Prostate gland (tissue), 2 donors: ENCODE measurements around the gene ARHGAP26.

Experiments
- CTCF ChIP-seq, 4 experiments: fragments of 200-600 bp in 2 of 4; fragments of 450-650 bp in 2 of 4; sonication (generic) in 2 of 4; IDR thresholded peaks; 1 replicate in 3 of 4; 2 replicates in 1 of 4; pipeline ENCODE4 v1.5.1; 2016 to 2019; ENCODE audit warnings: antibody characterized with exemption in 4 of 4, mild to moderate bottlenecking in 2 of 4, moderate library complexity in 2 of 4
- POLR2A ChIP-seq: fragments of 450-650 bp; IDR thresholded peaks from one replicate; pipeline ENCODE4 v1.6.1; 2016; ENCODE audit warnings: antibody characterized with exemption, mild to moderate bottlenecking

- no peak for TF ChIP-seq CTCF (IDR thresholded peaks at IDR 0.05)
- no peak for TF ChIP-seq POLR2A
Measured at GRCh38 chr5:143147902-143148301, 377.7 kb downstream of the ARHGAP26 start.
